GM13977 (cell line): ENCODE results near the gene SLC1A3.
"Not testable (repeated sequence)": the region's sequence is repeated elsewhere in the genome, so short reads cannot be mapped to it uniquely, and the experiment has no call there.

ENCODE experiments used
- DNase-seq: peaks from one replicate; pipeline ENCODE4 v3.0.0; 2012; ENCODE audit warnings: low spot score
- CTCF ChIP-seq: IDR thresholded peaks from 2 replicates; pipeline ENCODE4 v1.5.1; 2012; ENCODE audit warnings: mild to moderate bottlenecking, control low read depth; ENCODE audit not compliant: insufficient read depth; ENCODE audit errors: extremely low read depth, missing control alignments
- in situ Hi-C: fragments of 300-500 bp; cut with MboI; formaldehyde crosslinking; loops from one replicate; pipeline ENCODE4 v1.12.0; 2022; ENCODE audit warnings: low sequenced_read_pairs, low pct_unique_long_range_greater_than_20kb, mixed read lengths, inconsistent platforms; ENCODE audit not compliant: unreplicated experiment

Gene SLC1A3

DNA sequence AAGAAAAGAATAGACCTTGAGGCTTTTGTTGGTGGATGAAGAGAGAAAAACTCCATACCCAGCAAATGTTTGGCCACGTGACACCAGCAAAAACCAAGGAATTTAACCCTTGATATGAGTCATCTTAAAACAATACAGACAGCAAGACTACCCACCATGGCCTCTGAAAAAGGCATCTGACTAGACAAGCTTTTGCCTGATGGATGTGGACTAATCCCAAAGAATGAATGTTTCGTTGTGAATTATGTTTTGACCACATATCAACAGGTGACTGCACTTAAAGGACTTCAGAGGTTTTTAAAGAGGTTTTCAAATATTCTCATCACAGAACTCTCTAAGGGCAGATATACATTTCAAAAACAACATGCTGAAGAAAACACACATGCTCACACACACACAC is 33.0 kb upstream of the SLC1A3 start:
- TF ChIP-seq CTCF = no peak
- in situ Hi-C loops = no loop called here
- no peak for DNase-seq

GRCh38 chr5:36575361-36575781 is 31.0 kb upstream of the SLC1A3 start:
- no peak for TF ChIP-seq CTCF
- no peak for DNase-seq
- in situ Hi-C loops = no loop called here

- in situ Hi-C loops = no loop called here
- no peak for DNase-seq
- no peak for TF ChIP-seq CTCF
Observed at GRCh38 chr5:36576721-36577120, 29.7 kb upstream of the SLC1A3 start.

- in situ Hi-C loops, DNase-seq: not testable (repeated sequence)
Observed at GRCh38 chr5:36579858-36580257, 26.5 kb upstream of the SLC1A3 start.

DNA sequence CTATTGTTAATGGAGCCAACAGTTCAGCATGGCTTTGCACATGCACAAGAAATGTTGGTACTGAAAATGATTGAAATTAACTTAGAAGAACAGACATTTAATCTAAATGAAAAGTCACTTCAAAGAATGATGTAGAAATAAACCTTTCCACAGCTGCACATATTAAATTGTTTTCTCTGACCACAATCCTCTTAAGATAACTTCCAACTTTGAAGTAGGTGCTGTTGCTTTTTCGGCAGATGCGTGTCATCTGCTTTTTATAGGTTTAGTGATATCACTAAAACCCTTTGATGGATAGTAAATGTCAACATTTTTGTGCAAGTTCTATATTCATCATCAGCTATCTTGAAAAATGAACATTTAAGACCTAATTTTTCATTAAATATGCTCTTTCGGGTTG is 25.3 kb upstream of the SLC1A3 start:
- DNase-seq = no peak
- no peak for TF ChIP-seq CTCF
- in situ Hi-C loops = no loop called here

GRCh38 chr5:36584009-36584875 is 22.2 kb upstream of the SLC1A3 start:
- no peak for TF ChIP-seq CTCF
- in situ Hi-C loops = no loop called here
- no peak for DNase-seq

DNA sequence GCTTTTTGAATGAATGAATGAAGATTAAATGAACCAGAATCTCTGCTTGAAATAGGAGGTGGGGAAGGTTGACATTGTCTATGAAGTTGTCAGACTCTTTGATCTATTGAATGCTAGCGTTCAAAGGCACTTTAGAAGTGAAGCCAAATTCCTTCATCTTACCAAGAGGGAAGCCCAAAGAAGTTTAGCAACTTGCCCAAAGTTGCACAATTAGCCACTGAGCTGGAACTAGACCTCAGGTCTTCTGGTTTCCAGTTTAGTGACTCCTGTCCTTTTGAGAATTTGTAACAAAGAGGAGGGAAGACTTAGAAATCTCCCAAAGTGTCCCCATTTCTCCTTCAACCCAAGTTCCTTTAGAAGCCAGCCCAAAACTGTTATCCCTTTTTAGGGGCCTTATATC is 20.7 kb upstream of the SLC1A3 start:
- in situ Hi-C loops = no loop called here
- no peak for DNase-seq
- TF ChIP-seq CTCF = no peak
